Ovary (tissue), 3 donors: Measurements from ENCODE around the gene MRTFA.

Source experiments
- POLR2A ChIP-seq: fragments of 450-650 bp; IDR thresholded peaks from one replicate; pipeline ENCODE4 v1.6.1; 2017; ENCODE audit warnings: antibody characterized with exemption, mild to moderate bottlenecking, moderate library complexity
- TF ChIP-seq, protein P1 (sequence below), 3 donors: fragments of 450-650 bp in 2 of 3; fragments of 200-600 bp in 1 of 3; IDR thresholded peaks; one replicate each; pipeline versions ENCODE4 v1.5.1 to v1.8.0; 2016 to 2022; ENCODE audit warnings: antibody characterized with exemption in 3 of 3, mild to moderate bottlenecking in 1 of 3
- donor health status: DM: no; HTN: no; CAD: no.

DNA sequence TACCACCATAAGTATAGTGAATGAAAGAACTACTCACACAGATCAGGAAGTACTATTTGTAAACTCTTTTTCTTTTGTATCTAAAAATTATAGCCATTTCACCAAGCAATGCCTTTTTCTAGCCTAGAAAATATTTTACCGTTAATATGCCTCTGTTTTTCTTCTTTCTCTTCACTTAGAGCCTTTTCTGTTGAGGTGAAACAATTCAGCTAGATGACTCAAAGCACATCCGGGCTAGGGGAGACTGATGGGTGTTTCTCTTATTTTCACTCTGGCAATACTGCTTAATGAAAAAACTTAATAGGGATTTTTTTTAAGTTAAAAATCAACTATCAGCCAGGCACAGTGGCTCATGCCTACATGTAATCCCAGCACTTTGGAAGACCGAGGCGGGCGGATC is 172.8 kb downstream of the MRTFA start:
- TF ChIP-seq, protein P1, sequence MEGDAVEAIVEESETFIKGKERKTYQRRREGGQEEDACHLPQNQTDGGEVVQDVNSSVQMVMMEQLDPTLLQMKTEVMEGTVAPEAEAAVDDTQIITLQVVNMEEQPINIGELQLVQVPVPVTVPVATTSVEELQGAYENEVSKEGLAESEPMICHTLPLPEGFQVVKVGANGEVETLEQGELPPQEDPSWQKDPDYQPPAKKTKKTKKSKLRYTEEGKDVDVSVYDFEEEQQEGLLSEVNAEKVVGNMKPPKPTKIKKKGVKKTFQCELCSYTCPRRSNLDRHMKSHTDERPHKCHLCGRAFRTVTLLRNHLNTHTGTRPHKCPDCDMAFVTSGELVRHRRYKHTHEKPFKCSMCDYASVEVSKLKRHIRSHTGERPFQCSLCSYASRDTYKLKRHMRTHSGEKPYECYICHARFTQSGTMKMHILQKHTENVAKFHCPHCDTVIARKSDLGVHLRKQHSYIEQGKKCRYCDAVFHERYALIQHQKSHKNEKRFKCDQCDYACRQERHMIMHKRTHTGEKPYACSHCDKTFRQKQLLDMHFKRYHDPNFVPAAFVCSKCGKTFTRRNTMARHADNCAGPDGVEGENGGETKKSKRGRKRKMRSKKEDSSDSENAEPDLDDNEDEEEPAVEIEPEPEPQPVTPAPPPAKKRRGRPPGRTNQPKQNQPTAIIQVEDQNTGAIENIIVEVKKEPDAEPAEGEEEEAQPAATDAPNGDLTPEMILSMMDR (IDR thresholded peaks at IDR 0.05): no peak
- TF ChIP-seq POLR2A: no peak
